ENCODE results near the gene PKNOX2. TPM values are rescaled to one million over a fixed set of nuclear protein-coding genes. Genes with fewer than 3 reads are reported as not detected.

The PKNOX2 gene
- total and polyA plus RNA-seq, 2 of the 4 experiments (the other 2 are of a cell fraction) = 0.72 to 2.3 TPM

DNA sequence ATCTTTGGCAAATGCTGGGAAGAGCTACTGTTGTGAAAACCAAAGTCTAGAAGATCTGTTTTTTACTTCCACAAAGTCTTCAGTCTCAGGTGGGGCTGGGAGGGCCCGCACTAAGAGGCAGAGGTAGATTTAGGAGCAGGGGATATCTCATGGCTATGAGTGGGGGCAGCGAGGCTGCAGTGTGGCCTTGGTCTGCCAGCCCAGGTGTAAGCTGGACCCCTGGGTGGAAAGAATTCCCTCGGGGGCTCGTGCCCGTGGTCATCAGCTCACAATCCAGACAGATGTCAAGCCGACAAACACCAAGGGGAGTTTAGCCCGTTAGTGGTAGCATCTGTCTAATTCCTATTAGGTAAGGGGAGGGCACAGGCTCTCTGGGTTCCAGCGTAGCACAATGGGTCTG is 9.0 kb downstream of the PKNOX2 start:
- no peak for ATAC-seq (ENCODE audit: low read depth)
- Histone ChIP-seq H4K91ac (ENCODE audit: insufficient read depth, low read depth, low read length) (no peak overlapping the region), H3K9me1 (ENCODE audit: insufficient read depth, low read length) (peaks cover 8% of the 10 kb centered on the region), H2BK5ac (ENCODE audit: low read depth, low read length, poor library complexity, severe bottlenecking) (no peak overlapping the region), H3K4me2 (ENCODE audit: low read depth, low read length) (no peak overlapping the region), H2BK20ac (ENCODE audit: low read depth, low read length) (no peak overlapping the region), H3K9ac (ENCODE audit: low read depth, low read length) (no peak overlapping the region), H3K79me1 (ENCODE audit: low read depth in 1 of 2, low read length in 2 of 2) (peaks cover 0 to 16% of the 10 kb centered on the region in 2 experiments; a peak in 2 of 4 replicates), H3K27me3 (ENCODE audit: control insufficient read depth, insufficient read depth, low read length) (peaks cover 4% of the 10 kb centered on the region; the same call in 1 of the 2 replicates), H3K4me1 (ENCODE audit: control insufficient read depth, insufficient read depth, low read length) (peaks cover 14% of the 10 kb centered on the region; the same call in 1 of the 2 replicates), H3K4ac (ENCODE audit: low read depth, low read length) (no peak overlapping the region), H4K8ac (ENCODE audit: low read depth in 2 of 2, low read length in 2 of 2) (no peak overlapping the region), H3K23ac (ENCODE audit: low read depth, low read length) (no peak overlapping the region), H3K14ac (replicated peaks; ENCODE audit: low read depth, low read length) (no peak overlapping the region), H3K4me3 (ENCODE audit: insufficient read depth, low read depth, low read length) (no peak overlapping the region), H4K20me1 (ENCODE audit: insufficient read depth, low read length) (no peaks in the 10 kb centered on the region), H2BK15ac (ENCODE audit: low read depth, low read length) (no peak overlapping the region), H2AK9ac (replicated peaks; ENCODE audit: low read depth, low read length, poor library complexity) (no peak overlapping the region), H3K27ac (ENCODE audit: insufficient read depth, low read length) (no peak overlapping the region), H3K18ac (ENCODE audit: low read depth, low read length) (no peak overlapping the region), H2BK120ac (ENCODE audit: low read depth, low read length) (no peak overlapping the region), H4K5ac (ENCODE audit: low read depth, low read length) (no peak overlapping the region), H2AFZ (replicated peaks; ENCODE audit: low read length, poor library complexity) (no peak overlapping the region), H3K9me3 (ENCODE audit: control insufficient read depth, insufficient read depth, low read length) (no peaks in the 10 kb centered on the region), H3K36me3 (ENCODE audit: control insufficient read depth, insufficient read depth, low read length) (no peaks in the 10 kb centered on the region), H2AK5ac (ENCODE audit: low read depth, low read length) (no peak overlapping the region), H3K56ac (ENCODE audit: extremely low read depth, insufficient read depth, low read length) (no peak overlapping the region)
- BruUV-seq (replicated peaks) = no TSS peak
- TF ChIP-seq SMC3 (IDR thresholded peaks at IDR 0.05; ENCODE audit: low read depth, low read length) = no peak
- 80% methylated on average over 4 of the region's 8 CpGs; no CpG with 5 or more reads in 1 of the 2 experiments for WGBS, 2 experiments (ENCODE audit: extremely low coverage in 2 of 2, insufficient read length in 1 of 2)
- in situ Hi-C loops (cut with MboI; ENCODE audit: low sequenced_read_pairs) = no loop called here
- DNase-seq = no peak
- CTCF ChIA-PET = interaction anchor here (0.7 kb wide), 1 partner anchor 46 kb away, joined by 3 read pairs; no protein-coding TSS in a partner anchor
- POLR2A ChIA-PET (ENCODE audit: unreplicated experiment) = interaction anchor here (0.6 kb wide), 1 partner anchor 15 kb away, joined by 3 read pairs; no protein-coding TSS in a partner anchor
- dilution Hi-C loops (cut with HindIII; ENCODE audit: low sequenced_read_pairs, unreplicated experiment) = no loop called here
- intact Hi-C loops (cut with micrococcal nuclease) = no loop called here

All from IMR-90 (cell line).